ENCODE results near the gene RGL3. TPM values are rescaled to one million over a fixed set of nuclear protein-coding genes. Genes with fewer than 3 reads are reported as not detected.

RGL3 gene
- total and polyA plus RNA-seq, 9 of the 15 experiments (the other 6 are each of a cell fraction or from before 2014, with no cell fraction given) = 0.12 to 0.61 (median 0.32) TPM; not detected in 4

DNA sequence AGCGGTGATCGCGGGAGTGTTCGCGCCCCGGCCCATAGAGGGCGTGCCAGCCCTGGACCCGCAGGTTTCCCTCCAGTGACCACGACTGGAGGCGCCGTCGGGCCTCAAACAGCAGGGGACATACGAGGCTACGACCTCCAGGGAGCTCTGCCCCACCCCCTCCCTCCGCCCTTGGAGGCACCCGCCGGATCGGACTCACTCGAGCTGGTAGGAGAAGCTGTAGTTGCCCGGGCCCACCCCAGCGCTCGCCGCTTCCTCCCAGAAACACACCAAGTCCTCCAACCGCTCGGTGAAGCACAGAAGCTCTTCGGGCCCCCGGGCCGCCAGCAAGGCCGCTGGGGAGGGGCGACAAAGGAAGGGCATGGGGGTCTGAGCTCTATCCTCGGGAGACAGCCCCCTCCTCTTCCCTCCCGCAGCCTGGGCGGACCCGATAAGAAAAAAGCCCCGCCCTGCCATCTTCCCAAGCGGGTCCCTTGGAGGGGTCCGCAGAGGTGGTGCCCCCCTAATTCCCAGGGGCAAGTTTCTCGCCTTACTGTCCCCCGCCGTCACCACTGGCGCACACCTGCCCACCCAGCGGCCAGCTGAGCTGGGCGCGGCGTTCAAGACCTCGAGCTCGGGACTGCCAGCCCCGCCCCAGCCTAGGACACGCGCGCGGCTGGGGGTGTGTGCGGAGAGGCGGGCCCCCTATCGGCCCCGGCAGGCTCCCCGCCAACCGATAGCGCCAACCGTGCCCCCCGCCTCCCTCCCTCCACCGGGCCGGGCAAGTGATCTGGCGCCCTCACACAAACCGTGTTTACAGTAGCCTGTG is 36.0 kb downstream of the RGL3 start (continued):
- TF ChIP-seq ELF2 (CRISPR knock-in tag; IDR thresholded peaks at IDR 0.05) (no peak), TGIF2 (CRISPR knock-in tag; IDR thresholded peaks at IDR 0.05) (no peak), RFX5 (IDR thresholded peaks at IDR 0.05; ENCODE audit: low read depth, low read length) (no peak), BRCA1 (IDR thresholded peaks at IDR 0.05) (no peak), BRCA1 (CRISPR knock-in tag; IDR thresholded peaks at IDR 0.05) (no peak), TCFL5 (CRISPR knock-in tag; conservative IDR thresholded peaks at IDR 0.05) (no peak), LEF1 (IDR thresholded peaks at IDR 0.05) (peak; percentile 43; the same call in 1 of the 2 replicates), HCFC1 (IDR thresholded peaks at IDR 0.05; ENCODE audit: low read depth, low read length) (peak; percentile 46), HDAC3 (IDR thresholded peaks at IDR 0.05; ENCODE audit: borderline replicate concordance, partially characterized antibody) (no peak), CREB1 (IDR thresholded peaks at IDR 0.05) (peak; percentile 34; the same call in 1 of the 2 replicates), CREB1 (CRISPR knock-in tag; IDR thresholded peaks at IDR 0.05) (peak; percentile 38; the same call in 1 of the 2 replicates), RBM14 (IDR thresholded peaks at IDR 0.05; ENCODE audit: borderline replicate concordance, insufficient read depth, low read depth, low read length) (no peak), PML (IDR thresholded peaks at IDR 0.05; ENCODE audit: low read length) (peak; percentile 45; the same call in 1 of the 2 replicates), PHTF2 (CRISPR knock-in tag; IDR thresholded peaks at IDR 0.05) (no peak), STAT5B (CRISPR knock-in tag; IDR thresholded peaks at IDR 0.05) (no peak), ZSCAN29 (IDR thresholded peaks at IDR 0.05) (no peak), ZNF717 (CRISPR knock-in tag; IDR thresholded peaks at IDR 0.05) (no peak), ILF3 (IDR thresholded peaks at IDR 0.05; ENCODE audit: borderline replicate concordance) (no peak), RBFOX2 (IDR thresholded peaks at IDR 0.05; ENCODE audit: low read depth, low read length) (peak; percentile 77), MTF1 (CRISPR knock-in tag; IDR thresholded peaks at IDR 0.05; ENCODE audit: borderline replicate concordance) (no peak), ADNP (tag; IDR thresholded peaks at IDR 0.05) (no peak), TEAD2 (tag; IDR thresholded peaks at IDR 0.05) (no peak), RBM39 (optimal IDR thresholded peaks at IDR 0.05; ENCODE audit: low read depth, low read length) (no peak)
- TF ChIP-seq, protein P1, sequence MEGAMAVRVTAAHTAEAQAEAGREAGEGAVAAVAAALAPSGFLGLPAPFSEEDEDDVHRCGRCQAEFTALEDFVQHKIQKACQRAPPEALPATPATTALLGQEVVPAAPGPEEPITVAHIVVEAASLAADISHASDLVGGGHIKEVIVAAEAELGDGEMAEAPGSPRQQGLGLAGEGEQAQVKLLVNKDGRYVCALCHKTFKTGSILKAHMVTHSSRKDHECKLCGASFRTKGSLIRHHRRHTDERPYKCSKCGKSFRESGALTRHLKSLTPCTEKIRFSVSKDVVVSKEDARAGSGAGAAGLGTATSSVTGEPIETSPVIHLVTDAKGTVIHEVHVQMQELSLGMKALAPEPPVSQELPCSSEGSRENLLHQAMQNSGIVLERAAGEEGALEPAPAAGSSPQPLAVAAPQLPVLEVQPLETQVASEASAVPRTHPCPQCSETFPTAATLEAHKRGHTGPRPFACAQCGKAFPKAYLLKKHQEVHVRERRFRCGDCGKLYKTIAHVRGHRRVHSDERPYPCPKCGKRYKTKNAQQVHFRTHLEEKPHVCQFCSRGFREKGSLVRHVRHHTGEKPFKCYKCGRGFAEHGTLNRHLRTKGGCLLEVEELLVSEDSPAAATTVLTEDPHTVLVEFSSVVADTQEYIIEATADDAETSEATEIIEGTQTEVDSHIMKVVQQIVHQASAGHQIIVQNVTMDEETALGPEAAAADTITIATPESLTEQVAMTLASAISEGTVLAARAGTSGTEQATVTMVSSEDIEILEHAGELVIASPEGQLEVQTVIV (CRISPR knock-in tag; IDR thresholded peaks at IDR 0.05; ENCODE audit: borderline replicate concordance) = no peak
- TF ChIP-seq, protein P2, sequence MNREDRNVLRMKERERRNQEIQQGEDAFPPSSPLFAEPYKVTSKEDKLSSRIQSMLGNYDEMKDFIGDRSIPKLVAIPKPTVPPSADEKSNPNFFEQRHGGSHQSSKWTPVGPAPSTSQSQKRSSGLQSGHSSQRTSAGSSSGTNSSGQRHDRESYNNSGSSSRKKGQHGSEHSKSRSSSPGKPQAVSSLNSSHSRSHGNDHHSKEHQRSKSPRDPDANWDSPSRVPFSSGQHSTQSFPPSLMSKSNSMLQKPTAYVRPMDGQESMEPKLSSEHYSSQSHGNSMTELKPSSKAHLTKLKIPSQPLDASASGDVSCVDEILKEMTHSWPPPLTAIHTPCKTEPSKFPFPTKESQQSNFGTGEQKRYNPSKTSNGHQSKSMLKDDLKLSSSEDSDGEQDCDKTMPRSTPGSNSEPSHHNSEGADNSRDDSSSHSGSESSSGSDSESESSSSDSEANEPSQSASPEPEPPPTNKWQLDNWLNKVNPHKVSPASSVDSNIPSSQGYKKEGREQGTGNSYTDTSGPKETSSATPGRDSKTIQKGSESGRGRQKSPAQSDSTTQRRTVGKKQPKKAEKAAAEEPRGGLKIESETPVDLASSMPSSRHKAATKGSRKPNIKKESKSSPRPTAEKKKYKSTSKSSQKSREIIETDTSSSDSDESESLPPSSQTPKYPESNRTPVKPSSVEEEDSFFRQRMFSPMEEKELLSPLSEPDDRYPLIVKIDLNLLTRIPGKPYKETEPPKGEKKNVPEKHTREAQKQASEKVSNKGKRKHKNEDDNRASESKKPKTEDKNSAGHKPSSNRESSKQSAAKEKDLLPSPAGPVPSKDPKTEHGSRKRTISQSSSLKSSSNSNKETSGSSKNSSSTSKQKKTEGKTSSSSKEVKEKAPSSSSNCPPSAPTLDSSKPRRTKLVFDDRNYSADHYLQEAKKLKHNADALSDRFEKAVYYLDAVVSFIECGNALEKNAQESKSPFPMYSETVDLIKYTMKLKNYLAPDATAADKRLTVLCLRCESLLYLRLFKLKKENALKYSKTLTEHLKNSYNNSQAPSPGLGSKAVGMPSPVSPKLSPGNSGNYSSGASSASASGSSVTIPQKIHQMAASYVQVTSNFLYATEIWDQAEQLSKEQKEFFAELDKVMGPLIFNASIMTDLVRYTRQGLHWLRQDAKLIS (CRISPR knock-in tag; IDR thresholded peaks at IDR 0.05) = peak; percentile 43; the same call in 1 of the 2 replicates
